ENCODE measurements around the gene COL13A1.

COL13A1 gene

GRCh38 chr10:69846293-69846921, 44.7 kb downstream of the COL13A1 start:
- DNase-seq (ENCODE audit: low spot score), result peak; percentile 51

- DNase-seq (ENCODE audit: low spot score), result no peak
Observed at GRCh38 chr10:69847458-69847857, 45.8 kb downstream of the COL13A1 start.

GRCh38 chr10:69847883-69848282, 46.2 kb downstream of the COL13A1 start:
- DNase-seq (ENCODE audit: low spot score), result peak; percentile 22

GRCh38 chr10:69848454-69848853, 46.7 kb downstream of the COL13A1 start:
- DNase-seq (ENCODE audit: low spot score), result no peak

GRCh38 chr10:69849825-69850224, 48.1 kb downstream of the COL13A1 start:
- DNase-seq (ENCODE audit: low spot score), result no peak

- DNase-seq (ENCODE audit: low spot score), result no peak
Observed at GRCh38 chr10:69850440-69850839, 48.7 kb downstream of the COL13A1 start.

GRCh38 chr10:69851306-69851705, 49.6 kb downstream of the COL13A1 start:
- DNase-seq (ENCODE audit: low spot score), result peak; percentile 63

- DNase-seq (ENCODE audit: low spot score), result no peak
Observed at GRCh38 chr10:69853064-69853463, 51.4 kb downstream of the COL13A1 start.

- DNase-seq (ENCODE audit: low spot score), result no peak
Observed at GRCh38 chr10:69854511-69855345, 53.0 kb downstream of the COL13A1 start.

GRCh38 chr10:69855346-69856111, 53.8 kb downstream of the COL13A1 start:
- DNase-seq (ENCODE audit: low spot score), result no peak

GRCh38 chr10:69856601-69857166, 55.0 kb downstream of the COL13A1 start:
- no peak for DNase-seq (ENCODE audit: low spot score)

GRCh38 chr10:69858201-69858600, 56.5 kb downstream of the COL13A1 start:
- no peak for DNase-seq (ENCODE audit: low spot score)

GRCh38 chr10:69860271-69860670, 58.6 kb downstream of the COL13A1 start:
- no peak for DNase-seq (ENCODE audit: low spot score)

- peak; percentile 49 for DNase-seq (ENCODE audit: low spot score)
Observed at GRCh38 chr10:69861251-69862240, 59.8 kb downstream of the COL13A1 start.

- no peak for DNase-seq (ENCODE audit: low spot score)
Observed at GRCh38 chr10:69862882-69863530, 61.3 kb downstream of the COL13A1 start.

- no peak for DNase-seq (ENCODE audit: low spot score)
Observed at GRCh38 chr10:69863580-69863979, 61.9 kb downstream of the COL13A1 start.

- DNase-seq (ENCODE audit: low spot score), result peak; percentile 72
Observed at GRCh38 chr10:69864321-69864720, 62.6 kb downstream of the COL13A1 start.

- no peak for DNase-seq (ENCODE audit: low spot score)
Observed at GRCh38 chr10:69865450-69865849, 63.7 kb downstream of the COL13A1 start.

- no peak for DNase-seq (ENCODE audit: low spot score)
Observed at GRCh38 chr10:69866246-69866687, 64.6 kb downstream of the COL13A1 start.

GRCh38 chr10:69866688-69867461, 65.2 kb downstream of the COL13A1 start:
- DNase-seq (ENCODE audit: low spot score), result peak; percentile 74

Measured in AG08395 (cell line).